ENCODE data around the gene TET1.
"Not testable (repeated sequence)": the region's sequence is repeated elsewhere in the genome, so short reads cannot be mapped to it uniquely, and the experiment has no call there.

Gene TET1

DNA sequence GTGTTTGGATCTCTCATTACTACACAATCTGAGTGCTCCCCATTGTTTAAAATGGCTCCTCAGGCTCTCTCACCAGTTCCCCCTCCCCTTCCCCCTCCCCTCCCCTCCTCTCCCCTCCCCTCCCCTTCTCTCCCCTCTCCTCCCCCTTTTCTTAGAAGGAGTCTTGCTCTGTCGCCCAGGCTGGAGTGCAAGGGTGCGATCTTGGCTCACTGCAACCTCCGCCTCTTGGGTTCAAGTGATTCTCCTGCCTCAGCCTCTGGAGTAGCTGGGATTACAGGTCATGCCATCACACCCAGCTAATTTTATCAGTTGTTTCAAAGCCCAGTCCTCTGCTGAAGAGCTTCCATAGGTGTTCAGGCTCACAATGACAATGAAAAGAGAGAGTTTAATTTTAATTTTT, 157.3 kb downstream of the TET1 start:
- no peak for DNase-seq

DNA sequence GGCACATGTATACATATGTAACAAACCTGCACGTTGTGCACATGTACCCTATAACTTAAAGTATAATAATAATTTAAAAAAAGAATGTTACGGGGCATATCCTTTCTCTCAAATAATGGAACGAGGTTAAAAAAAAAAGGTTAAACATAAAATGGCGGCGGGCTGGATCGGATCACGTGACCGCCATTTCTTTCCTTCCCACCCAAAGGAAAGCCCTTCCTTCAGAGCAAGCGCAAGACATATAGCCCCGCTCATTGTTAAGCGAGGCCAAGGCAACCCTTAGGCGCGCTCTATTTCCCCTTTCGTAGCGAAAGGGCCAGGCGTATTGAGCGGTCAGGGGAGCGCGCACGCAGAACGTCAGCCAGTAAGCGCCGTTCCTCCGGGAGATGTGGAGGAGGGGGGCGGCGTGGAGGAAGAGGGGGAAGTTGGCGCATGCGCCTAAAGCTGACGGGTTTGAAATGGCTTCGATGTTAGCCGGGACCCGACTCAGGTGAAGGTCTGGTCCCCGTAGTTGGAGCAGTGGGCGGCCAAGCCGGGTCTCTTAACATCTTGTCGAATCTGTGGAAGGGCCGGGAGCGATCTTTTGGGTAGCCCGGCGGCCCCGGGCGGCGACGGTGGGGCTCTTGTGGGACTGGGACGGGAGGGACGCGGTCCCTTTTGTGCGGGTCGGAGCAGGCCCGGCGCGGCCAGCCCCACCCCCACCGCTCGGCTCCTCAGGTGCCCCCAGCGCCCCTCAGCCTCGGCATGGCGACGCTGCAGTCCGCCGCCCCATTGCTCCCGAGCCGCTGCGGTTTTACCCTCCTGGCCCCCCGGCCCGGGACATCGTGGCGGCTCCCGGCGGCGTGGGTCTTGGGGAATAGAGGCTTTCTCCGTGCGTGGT, 160.9 kb downstream of the TET1 start, which contains the start of gene CCAR1:
Gene CCAR1, plus strand, starts transcription at position 447 of the 880 bp plus-strand sequence. CDS start 1,266 bp downstream, outside the sequence.
- DNase-seq, result peak; percentile 96

DNA sequence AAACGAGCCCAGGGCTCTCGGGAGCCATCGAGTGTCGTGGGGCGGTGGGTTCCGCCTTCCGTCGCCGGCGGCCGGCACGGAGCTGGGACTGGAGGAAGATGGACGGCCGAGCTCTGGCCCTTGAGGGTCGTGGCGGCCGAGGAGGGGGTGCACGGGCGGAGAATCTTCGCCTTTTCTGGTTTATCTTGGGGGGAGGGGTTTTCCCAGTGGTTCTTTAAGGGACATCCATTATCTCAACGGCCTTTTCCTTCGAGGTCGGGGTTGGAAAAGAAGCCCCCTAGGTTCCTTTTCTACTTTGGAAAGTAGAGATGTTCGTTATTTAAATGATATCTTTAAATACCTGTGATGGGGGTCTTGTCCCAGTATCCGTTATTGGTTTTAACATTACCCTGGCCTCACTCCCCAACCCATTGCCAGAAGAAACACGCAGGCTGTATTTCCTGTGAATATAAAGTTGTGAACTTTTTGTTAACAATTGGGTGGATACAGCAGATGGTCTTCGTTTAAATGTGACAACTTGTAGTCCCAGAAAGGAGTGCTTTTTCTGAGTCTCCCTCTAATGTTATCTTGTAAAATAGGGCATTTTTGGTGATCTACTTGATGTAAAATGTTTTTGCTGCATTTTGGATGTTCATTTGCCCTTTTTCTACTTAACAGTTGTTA, 161.7 kb downstream of the TET1 start:
- DNase-seq, result no peak

DNA sequence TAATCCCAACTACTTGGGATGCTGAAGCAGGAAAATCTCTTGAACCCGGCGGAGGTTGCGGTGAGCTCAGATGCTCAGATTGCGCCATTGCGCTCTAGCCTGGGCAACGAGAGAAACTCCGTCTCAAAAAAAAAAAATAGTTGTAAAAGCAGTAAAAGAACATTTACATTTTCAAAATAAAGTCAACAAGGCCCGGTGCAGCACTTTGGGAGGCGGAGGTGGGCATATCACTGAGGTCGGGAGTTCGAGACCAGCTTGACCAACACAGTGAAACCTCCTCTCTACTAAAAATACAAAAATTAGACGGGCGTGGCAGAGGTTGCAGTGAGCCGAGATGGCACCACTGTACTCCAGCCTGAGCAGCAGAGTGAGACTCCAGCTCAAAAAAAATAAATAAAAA, 164.9 kb downstream of the TET1 start:
- DNase-seq, result no peak

DNA sequence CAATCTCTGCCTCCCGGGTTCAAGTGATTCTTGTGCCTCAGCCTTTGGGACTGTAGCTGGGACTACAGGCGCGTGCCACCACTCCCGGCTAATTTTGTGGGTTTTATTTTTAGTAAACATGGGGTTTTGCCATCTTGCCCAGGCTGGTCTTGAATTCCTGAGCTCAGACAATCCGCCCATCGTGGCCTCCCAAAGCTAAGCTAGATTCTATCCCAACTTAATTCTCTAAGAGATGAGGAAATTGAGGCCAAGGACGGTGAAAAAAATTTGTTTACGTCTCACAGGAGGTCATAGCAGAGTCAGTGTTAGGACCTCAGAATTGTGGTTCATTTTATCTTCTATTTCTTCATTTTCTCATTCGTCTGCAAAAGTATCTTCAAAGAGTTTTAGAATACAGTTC, 167.0 kb downstream of the TET1 start:
- DNase-seq, result no peak

DNA sequence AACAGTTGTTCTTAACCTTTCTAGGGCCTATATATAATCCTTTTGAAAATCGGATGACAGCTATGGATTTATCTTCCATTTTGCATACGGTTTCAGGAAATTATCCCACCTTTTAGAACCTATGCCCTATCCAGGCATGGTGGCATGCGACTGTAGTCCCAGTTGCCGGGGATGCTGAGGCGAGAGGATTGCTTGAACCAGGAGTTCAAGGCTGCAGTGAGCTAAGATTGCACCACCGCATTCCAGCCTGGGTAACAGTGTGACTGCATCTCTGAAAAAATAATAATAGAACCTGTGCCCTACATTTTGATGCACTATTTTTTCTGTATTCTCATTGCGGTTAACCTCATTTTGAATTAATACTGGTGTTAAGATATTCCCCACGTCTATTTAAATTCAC, 172.5 kb downstream of the TET1 start:
- no peak for DNase-seq

DNA sequence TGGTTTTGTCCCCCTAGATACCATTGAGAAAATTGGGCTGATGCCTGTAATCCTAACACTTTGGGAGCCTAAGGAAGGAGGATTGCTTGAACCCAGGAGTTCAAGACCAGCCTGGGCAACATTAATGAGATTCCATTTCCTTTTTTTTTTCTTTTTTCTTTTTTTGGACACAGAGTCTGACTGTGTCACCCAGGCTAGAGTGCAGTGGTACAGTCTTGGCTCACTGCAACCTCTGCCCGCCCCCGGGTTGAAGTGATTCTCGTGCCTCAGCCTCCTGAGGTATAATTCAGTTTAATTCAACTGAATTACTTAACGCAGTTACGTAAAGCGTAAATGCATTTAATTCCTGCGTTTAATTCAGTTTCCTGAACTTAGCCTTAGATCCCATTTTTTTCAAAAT, 174.2 kb downstream of the TET1 start:
- no peak for DNase-seq

DNA sequence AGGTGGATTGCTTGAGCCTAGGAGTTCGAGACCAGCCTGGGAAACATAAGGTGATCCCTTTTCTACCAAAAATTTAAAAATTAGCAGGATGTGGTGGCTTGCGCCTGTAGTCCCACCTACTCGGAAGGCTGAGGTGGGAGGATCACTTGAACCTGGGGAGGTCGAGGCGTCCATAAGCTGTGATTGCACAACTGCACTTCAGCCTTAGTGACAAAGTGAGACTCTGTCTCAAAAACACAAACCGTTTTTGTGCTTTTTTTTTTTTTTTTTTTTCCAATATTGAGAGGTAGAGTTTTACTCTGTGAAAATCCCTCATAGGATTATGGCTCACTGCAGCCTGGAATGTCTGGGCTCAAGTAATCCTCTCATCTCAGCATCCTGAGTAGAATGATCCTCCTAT, 175.0 kb downstream of the TET1 start:
- no peak for DNase-seq

DNA sequence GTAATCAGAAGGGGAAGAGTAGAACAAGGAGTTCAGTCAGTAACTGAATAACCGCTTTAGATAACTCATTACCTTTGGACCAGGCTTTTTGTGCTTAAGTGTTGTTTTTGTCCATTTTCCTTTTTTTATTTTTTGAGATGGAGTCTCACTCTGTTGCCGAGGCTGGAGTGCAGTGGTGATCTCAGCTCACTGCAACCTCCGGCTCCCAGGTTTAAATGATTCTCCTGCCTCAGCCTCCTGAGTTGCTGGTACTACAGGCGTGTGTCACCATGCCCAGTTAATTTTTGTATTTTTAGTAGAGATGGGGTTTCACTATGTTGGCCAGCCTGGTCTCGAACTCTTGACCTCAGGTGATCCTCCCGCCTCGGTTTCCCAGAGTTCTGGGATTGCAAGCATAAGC, 175.6 kb downstream of the TET1 start:
- DNase-seq, result not testable (repeated sequence)

DNA sequence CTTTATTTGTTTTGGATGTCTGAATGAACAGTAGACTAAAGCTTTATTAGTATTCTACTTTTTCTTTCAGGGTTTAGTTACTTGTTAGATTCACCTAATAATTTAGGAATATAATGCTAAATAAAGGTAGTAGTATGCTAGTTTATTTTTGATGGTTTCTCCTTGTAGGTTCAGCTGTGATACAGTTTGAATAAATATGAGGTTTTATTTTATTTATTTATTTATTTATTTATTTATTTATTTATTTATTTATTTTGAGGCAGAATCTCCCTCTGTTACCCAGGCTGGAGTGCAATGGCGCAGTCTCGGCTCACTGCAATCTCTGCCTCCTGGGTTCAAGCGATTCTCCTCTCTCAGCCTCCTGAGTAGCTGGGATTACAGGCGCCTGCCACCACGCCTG, 180.5 kb downstream of the TET1 start:
- not testable (repeated sequence) for DNase-seq

DNA sequence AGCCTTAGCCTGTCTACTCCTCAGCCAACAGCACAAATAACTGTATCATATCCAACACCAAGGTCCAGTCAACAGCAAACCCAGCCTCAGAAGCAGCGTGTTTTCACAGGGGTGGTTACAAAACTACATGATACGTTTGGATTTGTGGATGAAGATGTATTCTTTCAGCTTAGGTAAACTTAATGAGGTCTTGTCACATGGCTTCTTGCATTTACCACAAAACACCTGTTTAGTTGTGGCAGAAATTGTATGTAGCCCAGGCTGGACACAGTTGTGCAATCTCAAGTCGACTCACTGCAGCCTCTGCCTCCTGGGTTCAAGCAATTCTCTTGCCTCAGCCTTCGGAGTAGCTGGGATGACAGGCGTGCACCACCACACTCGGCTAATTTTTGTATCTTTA, 182.3 kb downstream of the TET1 start:
- DNase-seq, result no peak

All from activated T-cell treated with anti-CD3 and anti-CD28 coated beads for 4 hours (primary cell).